ENCODE results near the gene GATAD2B.
"Not testable (repeated sequence)": the region's sequence is repeated elsewhere in the genome, so short reads cannot be mapped to it uniquely, and the experiment has no call there.

The GATAD2B gene

DNA sequence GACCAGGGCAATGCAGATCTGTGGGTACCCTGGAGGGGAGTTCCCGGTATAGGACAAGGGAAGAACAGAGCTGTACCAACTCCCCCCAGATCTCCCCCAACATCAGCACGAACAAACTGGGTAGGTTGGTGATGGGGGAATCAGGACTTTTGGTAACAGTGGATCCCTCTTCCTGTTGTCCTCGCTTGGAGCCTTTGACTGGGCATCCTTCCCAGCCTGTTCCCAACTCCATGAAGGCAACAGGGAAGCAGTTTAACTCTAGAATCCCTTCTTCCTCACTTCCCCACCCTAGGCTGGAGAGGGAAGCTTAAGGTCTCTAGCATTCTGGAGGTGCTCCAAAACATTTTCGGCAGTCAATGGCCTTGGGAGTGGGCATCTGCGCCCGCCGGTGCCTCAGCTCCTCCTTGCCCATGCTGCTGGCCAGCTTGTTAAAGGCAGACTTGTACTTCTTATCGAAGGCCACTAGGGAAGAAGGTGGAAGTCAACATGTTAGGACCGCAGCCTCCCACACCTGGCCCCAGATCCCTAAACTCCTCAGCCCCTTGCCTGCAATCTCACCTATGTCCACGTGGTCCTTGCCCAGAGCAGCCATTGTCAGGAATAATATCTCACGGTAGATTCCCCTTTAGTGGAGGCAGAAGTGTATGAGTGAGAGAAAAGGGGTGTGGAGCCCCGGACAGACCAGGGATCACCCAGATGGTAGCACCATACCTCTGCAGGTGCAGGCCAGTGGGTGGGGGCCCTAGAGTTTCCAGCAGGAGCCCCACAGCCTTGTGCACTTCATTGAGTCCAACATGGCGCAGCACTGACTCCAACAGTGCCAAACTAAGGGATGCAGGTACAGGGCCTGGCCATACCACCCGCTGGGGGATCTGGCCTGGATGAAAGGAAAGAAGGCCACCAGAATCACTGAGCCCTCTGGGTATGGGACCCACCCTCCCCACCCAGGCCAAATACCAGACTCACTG lies 7.5 kb upstream of the GATAD2B start:
- no peak for DNase-seq (ENCODE audit: low spot score)

DNA sequence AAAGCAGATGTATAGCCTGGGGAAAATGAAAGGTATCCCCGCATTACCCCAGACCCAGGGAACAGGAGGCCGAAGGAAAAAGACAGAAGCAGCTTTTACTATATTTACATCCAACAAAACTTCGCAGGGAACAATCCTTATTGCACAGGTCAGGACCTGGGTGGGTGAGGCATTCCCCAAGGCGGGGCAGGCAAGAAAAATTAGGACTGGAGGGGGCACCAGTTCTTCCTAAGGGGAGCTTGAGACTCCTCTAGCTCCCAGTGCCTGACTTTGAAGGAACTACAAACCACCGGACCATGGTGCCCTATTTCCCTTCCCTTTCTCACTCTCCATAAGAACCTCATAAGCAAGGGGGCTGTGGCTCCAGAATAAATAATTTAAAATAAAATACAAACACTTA lies 6.7 kb upstream of the GATAD2B start:
- no peak for DNase-seq (ENCODE audit: low spot score)

GRCh38 chr1:153928791-153929341 lies 6.1 kb upstream of the GATAD2B start:
- peak; percentile 27 for DNase-seq (ENCODE audit: low spot score)

- DNase-seq (ENCODE audit: low spot score) = no peak
Measured at GRCh38 chr1:153928245-153928644, 5.5 kb upstream of the GATAD2B start.

DNA sequence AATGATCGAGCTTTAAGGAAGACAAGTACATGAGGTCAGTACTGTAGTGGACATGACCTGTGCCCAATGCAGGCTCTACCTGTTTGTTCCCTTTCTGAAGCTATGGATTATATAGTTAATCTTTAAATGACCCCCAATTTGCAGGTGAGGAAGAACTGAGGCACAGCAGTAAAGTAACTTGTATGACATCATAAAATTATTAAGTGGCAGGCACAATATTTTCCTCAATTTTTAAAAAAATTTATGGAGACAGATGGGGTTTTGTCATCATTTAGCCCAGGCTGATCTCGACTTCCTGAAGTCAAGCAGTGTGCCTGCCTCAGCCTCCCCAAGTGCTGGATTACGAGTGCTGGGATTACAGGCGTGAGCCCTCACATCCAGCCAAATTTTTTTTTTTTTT lies 3.6 kb upstream of the GATAD2B start:
- no peak for DNase-seq (ENCODE audit: low spot score)

GRCh38 chr1:153922076-153922971 lies 448 bp downstream of the GATAD2B start:
- DNase-seq (ENCODE audit: low spot score) = peak; percentile 19

DNA sequence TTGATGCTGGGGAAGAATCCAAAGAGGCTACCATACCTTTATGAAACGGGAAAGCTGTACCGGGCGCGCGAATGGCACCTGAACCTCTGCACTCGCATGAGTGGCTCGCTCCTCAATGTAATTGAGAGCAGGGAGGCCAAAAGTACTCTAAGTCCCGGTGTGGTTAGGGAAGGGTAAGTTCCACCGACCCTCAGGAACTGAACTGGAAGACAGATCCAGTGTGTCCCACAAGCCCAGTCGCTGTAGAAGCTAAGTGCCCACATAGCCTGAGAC lies 1.0 kb downstream of the GATAD2B start:
- no peak for DNase-seq (ENCODE audit: low spot score)

DNA sequence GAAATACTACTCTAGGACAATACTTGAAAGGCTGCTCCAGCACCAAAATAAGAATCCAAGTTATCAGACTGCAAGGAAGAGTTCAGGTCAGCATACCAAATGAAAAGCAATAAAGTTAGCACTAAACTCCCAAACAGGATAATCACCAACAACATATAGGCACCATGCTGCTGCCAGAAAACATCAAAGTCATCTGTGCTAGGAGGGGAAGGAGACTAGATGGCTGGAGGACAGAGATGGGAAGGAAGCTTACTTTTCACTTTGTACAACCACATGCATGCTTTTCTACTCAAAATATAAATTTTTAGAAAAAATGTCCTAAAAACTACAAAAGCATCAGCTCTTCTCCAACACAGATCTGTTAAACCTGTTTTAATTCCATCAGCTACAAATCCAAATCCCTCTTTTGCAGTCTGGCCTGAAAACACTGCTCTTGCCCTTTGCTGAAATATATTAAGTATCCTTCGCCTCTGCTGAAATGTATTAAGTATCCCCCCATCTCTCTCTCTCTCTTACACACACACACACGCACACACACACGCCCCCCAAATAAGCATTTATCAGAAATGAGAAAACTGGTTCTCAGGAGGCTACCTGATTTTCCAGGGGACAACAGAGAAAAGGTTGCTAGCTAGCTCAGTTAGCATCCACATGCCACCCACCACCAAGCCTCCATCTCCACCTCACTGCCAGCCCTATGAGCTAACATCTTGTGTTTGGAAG lies 1.5 kb downstream of the GATAD2B start:
- no peak for DNase-seq (ENCODE audit: low spot score)

GRCh38 chr1:153919876-153920852 lies 2.6 kb downstream of the GATAD2B start:
- DNase-seq (ENCODE audit: low spot score) = peak; percentile 25

- no peak for DNase-seq (ENCODE audit: low spot score)
Measured at GRCh38 chr1:153916297-153916696, 6.5 kb downstream of the GATAD2B start.

DNA sequence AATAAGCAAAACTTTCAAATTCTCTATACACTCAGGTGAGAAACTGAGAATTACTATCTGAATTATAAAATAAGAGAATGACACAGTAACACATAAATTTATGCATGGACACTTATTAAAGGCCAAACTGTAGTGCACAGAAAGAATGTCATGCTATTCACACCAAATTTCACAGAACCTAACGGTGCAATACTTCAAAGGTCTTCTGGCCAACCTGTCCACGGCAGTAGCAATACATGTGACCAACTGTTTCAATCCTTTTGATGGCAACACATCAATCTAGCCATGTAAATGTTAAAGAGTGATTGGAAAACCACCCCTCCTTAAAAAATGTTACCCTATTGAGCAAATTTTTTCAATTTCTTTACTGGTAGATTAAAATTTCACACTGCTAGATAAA lies 10.4 kb downstream of the GATAD2B start:
- no peak for DNase-seq (ENCODE audit: low spot score)

GRCh38 chr1:153910560-153910959 lies 12.2 kb downstream of the GATAD2B start:
- DNase-seq (ENCODE audit: low spot score) = not testable (repeated sequence)

GRCh38 chr1:153908071-153908470 lies 14.7 kb downstream of the GATAD2B start:
- no peak for DNase-seq (ENCODE audit: low spot score)

DNA sequence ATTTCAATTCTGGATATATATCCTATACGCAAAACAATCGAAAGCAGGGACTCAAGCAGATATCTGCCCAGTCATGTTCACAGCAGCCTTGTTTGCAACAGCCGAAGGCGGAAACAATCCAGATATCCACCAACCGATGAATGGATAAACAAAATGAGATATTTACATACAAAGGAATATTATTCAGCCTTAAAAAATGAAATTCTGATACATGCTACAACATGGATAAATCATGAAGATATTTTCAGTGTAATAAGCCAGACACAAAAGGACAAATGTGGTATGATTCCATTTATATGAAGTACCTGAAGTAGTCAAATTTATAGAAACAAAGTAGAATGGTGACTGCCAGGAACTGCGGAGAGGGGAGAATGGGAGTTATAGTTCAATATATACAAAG lies 15.6 kb downstream of the GATAD2B start:
- DNase-seq (ENCODE audit: low spot score) = no peak

- no peak for DNase-seq (ENCODE audit: low spot score)
Measured at GRCh38 chr1:153906396-153906795, 16.4 kb downstream of the GATAD2B start.

DNA sequence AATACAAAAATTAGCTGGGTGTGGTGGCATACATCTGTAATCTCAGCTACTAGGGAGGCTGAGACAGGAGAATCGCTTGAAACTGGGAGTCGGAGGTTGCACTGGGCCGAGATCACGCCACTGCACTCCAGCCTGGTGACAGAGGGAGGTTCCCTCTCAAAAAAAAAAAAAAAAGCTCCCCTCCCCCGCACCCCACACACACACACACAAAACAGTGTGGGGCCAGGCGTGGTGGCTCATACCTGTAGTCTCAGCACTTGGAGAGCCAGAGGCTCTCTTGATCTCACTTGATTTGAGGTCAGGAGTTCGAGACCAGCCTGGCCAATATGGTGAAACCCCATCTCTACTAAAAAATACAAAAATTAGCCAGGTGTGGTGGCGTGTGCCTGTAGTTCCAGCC lies 16.9 kb downstream of the GATAD2B start:
- not testable (repeated sequence) for DNase-seq (ENCODE audit: low spot score)

DNA sequence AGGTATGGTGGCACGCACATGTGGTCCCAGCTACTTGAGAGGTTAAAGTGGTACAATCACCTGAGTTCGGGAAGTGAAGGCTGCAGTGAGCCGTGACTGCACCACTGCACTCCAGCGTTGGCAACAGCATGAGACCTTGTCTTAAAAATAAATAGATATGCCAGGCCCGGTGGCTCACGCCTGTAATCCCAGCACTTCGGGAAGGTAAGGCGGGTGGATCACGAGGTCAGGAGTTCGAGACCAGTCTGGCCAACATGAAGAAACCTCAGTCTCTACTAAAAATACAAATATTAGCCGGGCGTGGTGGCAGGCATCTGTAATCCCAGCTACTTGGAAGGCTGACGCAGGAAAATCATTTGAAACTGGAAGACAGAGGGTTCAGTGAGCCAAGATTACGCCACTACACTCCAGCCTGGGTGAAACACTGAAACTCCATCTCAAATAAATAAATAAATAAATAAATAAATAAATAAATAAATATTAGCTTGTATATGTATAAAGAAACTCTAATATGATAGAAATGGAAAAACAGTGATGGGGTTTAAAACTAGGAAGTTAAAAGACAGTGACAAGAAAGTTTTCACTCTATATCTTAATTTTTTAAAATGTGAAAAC lies 18.8 kb downstream of the GATAD2B start:
- no peak for DNase-seq (ENCODE audit: low spot score)

DNA sequence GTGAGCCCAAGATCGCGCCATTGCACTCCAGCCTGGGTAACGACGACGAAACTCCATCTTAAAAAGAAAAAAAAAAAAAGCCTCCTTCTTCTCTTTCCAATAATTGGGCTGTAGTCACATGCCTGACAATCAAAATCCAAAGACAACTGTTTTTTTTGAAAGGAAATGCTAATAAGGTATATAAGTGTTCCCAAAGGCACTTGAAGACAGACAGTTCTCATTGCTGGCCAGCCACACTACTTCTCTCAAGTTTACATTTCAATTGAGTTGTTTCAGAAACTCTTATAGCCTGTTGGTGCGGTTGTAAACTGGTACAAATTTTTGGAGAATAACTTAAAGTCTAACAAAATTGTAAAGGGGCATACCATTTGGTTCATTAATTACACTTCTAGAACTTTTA lies 23.3 kb downstream of the GATAD2B start:
- no peak for DNase-seq (ENCODE audit: low spot score)

DNA sequence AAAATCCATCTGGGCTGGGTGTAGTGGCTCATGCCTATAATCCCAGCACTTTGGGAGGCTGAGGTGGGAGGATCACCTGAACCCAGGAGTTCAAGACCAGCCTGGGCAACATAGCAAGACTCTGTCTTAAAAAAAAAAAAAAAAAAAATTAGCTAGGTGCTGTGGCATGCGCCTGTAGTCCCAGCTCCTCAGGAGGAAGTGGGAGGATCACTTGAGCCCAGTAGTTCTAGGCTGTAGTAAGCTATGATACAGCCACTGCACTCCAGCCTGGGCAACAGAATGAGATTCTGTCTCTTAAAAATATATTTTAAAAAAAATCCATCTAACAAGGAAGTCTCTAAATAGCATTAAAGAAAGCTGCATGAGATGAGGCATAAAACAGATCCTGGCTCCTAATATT lies 26.9 kb downstream of the GATAD2B start:
- not testable (repeated sequence) for DNase-seq (ENCODE audit: low spot score)

GRCh38 chr1:153891042-153891441 lies 31.7 kb downstream of the GATAD2B start:
- not testable (repeated sequence) for DNase-seq (ENCODE audit: low spot score)

Data from hepatic stellate cell (primary cell).